Measurements from ENCODE around the gene CEP57L1. TPM values are rescaled to one million over a fixed set of nuclear protein-coding genes. Genes with fewer than 3 reads are reported as not detected.

Gene CEP57L1
- 10 to 100 TPM; 10.3 to 18.8 (median 13.8) TPM for total RNA-seq

GRCh38 chr6:109095036-109095834, at the start of gene CEP57L1:
TSS of gene CEP57L1 (plus strand) at chr6:109095507. CDS start at chr6:109145222, 49,715 bp downstream.
- Histone ChIP-seq H3K4me3 (peak within 1 kb of the TSS; percentile 69), H3K27me3 (no peaks in the 10 kb centered on the region), H3K27ac (peak within 1 kb of the TSS; percentile 98), H3K4me1 (peaks cover 48% of the 10 kb centered on the region), H3K36me3 (no peaks in the 10 kb centered on the region), H3K9me3 (no peaks in the 10 kb centered on the region)
- TF ChIP-seq EP300 (IDR thresholded peaks at IDR 0.05) (no peak), POLR2A (IDR thresholded peaks at IDR 0.05) (no peak), CTCF (IDR thresholded peaks at IDR 0.05) (peak in 1 of 2 donors; percentile 11), POLR2AphosphoS5 (IDR thresholded peaks at IDR 0.05) (peak; percentile 21 to 62 (median 23))
- peak; percentile 97 for DNase-seq (ENCODE audit: low spot score in 2 of 2)
- WGBS: under 1% methylated on average over 42 of the region's 49 CpGs

- H3K27me3 ChIP-seq: no peaks in the 10 kb centered on the region
- peaks cover 8% of the 10 kb centered on the region for H3K4me1 ChIP-seq
- no peak for DNase-seq (ENCODE audit: low spot score in 2 of 2)
- 42% methylated on average over 1 of the region's 1 CpG for WGBS
- no peak for TF ChIP-seq POLR2AphosphoS5 (IDR thresholded peaks at IDR 0.05)
- TF ChIP-seq POLR2A (IDR thresholded peaks at IDR 0.05): no peak
- TF ChIP-seq CTCF (IDR thresholded peaks at IDR 0.05): no peak
- TF ChIP-seq EP300 (IDR thresholded peaks at IDR 0.05): no peak
- H3K36me3 ChIP-seq: no peaks in the 10 kb centered on the region
- no peak overlapping the region for H3K27ac ChIP-seq
- H3K4me3 ChIP-seq: no peak overlapping the region
- no peaks in the 10 kb centered on the region for H3K9me3 ChIP-seq
Observed at GRCh38 chr6:109048176-109048575, 47.1 kb upstream of the CEP57L1 start.

- H3K4me1 ChIP-seq: peaks cover 8% of the 10 kb centered on the region
- H3K27ac ChIP-seq: no peak overlapping the region
- no peaks in the 10 kb centered on the region for H3K27me3 ChIP-seq
- H3K36me3 ChIP-seq: no peaks in the 10 kb centered on the region
- DNase-seq (ENCODE audit: low spot score in 2 of 2): no peak
- 89% methylated on average over 3 of the region's 3 CpGs for WGBS
- H3K9me3 ChIP-seq: no peaks in the 10 kb centered on the region
- H3K4me3 ChIP-seq: no peak overlapping the region
- TF ChIP-seq POLR2AphosphoS5 (IDR thresholded peaks at IDR 0.05) (no peak), CTCF (IDR thresholded peaks at IDR 0.05) (no peak), POLR2A (IDR thresholded peaks at IDR 0.05) (no peak), EP300 (IDR thresholded peaks at IDR 0.05) (no peak)
Observed at GRCh38 chr6:109048670-109049415, 46.5 kb upstream of the CEP57L1 start.

GRCh38 chr6:109050012-109050411, 45.3 kb upstream of the CEP57L1 start:
- no peak for TF ChIP-seq EP300 (IDR thresholded peaks at IDR 0.05)
- no peak for TF ChIP-seq POLR2A (IDR thresholded peaks at IDR 0.05)
- no peak for TF ChIP-seq POLR2AphosphoS5 (IDR thresholded peaks at IDR 0.05)
- TF ChIP-seq CTCF (IDR thresholded peaks at IDR 0.05): no peak
- Histone ChIP-seq H3K4me3 (no peak overlapping the region), H3K9me3 (no peaks in the 10 kb centered on the region), H3K4me1 (peaks cover 8% of the 10 kb centered on the region), H3K36me3 (no peaks in the 10 kb centered on the region), H3K27me3 (no peaks in the 10 kb centered on the region), H3K27ac (no peak overlapping the region)
- no peak for DNase-seq (ENCODE audit: low spot score in 2 of 2)
- WGBS: 97% methylated on average over 2 of the region's 2 CpGs

Data from suprapubic skin (tissue), 4 donors.